GM23248 (cell line): Measurements from ENCODE around the gene COL1A2. TPM values are rescaled to one million over a fixed set of nuclear protein-coding genes. Genes with fewer than 3 reads are reported as not detected.
A peak's percentile ranks its signal among the peaks of the same experiment; 100 is the strongest.

ENCODE experiments used
- DNase-seq: peaks from one replicate; pipeline ENCODE4 v3.0.0-alpha.2; 2015
- H2AFZ ChIP-seq: fragments of 200-600 bp; sonication (generic); 2 replicates; pipeline ENCODE4 v1.6.1; 2016; ENCODE audit warnings: antibody characterized with exemption
- H3F3A ChIP-seq: fragments of 200-600 bp; sonication (generic); 2 replicates; pipeline ENCODE4 v1.6.1; 2016; ENCODE audit warnings: mild to moderate bottlenecking, antibody characterized with exemption, mixed run types; ENCODE audit not compliant: insufficient read depth
- H3K27ac ChIP-seq: fragments of 200-600 bp; sonication (generic); 2 replicates; pipeline ENCODE4 v1.5.1; 2016; ENCODE audit warnings: mild to moderate bottlenecking
- H3K27me3 ChIP-seq: fragments of 200-600 bp; sonication (generic); replicated peaks from 2 replicates; pipeline ENCODE4 v1.6.1; 2016; ENCODE audit warnings: mild to moderate bottlenecking; ENCODE audit not compliant: insufficient read depth
- H3K36me3 ChIP-seq: fragments of 200-600 bp; sonication (generic); 2 replicates; pipeline ENCODE4 v1.6.1; 2016; ENCODE audit warnings: low read depth, mild to moderate bottlenecking
- H3K4me1 ChIP-seq: fragments of 200-600 bp; sonication (generic); 2 replicates; pipeline ENCODE4 v1.6.1; 2016; ENCODE audit warnings: mild to moderate bottlenecking; ENCODE audit not compliant: insufficient read depth
- H3K4me2 ChIP-seq: fragments of 200-600 bp; sonication (generic); one replicate; pipeline ENCODE4 v1.6.1; 2016; ENCODE audit warnings: mild to moderate bottlenecking; ENCODE audit not compliant: unreplicated experiment
- H3K4me3 ChIP-seq: fragments of 200-600 bp; sonication (generic); 2 replicates; pipeline ENCODE4 v1.5.1; 2016; ENCODE audit warnings: mild to moderate bottlenecking
- H3K79me2 ChIP-seq: fragments of 200-600 bp; sonication (generic); 2 replicates; pipeline ENCODE4 v1.6.1; 2016; ENCODE audit warnings: mild to moderate bottlenecking; ENCODE audit not compliant: insufficient read depth
- H3K9ac ChIP-seq: fragments of 200-600 bp; sonication (generic); 2 replicates; pipeline ENCODE4 v1.6.1; 2016; ENCODE audit warnings: mild to moderate bottlenecking
- H3K9me2 ChIP-seq: fragments of 200-600 bp; sonication (generic); 2 replicates; pipeline ENCODE4 v1.6.1; 2016; ENCODE audit warnings: mixed run types, mild to moderate bottlenecking, moderate library complexity; ENCODE audit not compliant: insufficient read depth
- H3K9me3 ChIP-seq: fragments of 200-600 bp; sonication (generic); one replicate; pipeline ENCODE4 v1.6.1; 2017; ENCODE audit warnings: low read depth
- H4K20me1 ChIP-seq: fragments of 200-600 bp; sonication (generic); 2 replicates; pipeline ENCODE4 v1.6.0; 2016; ENCODE audit not compliant: insufficient read depth
- EZH2 ChIP-seq: fragments of 200-600 bp; sonication (generic); IDR thresholded peaks from 2 replicates; pipeline ENCODE4 v1.6.1; 2018; ENCODE audit warnings: antibody characterized with exemption, mild to moderate bottlenecking; ENCODE audit not compliant: insufficient read depth, poor library complexity, severe bottlenecking
- EZH2phosphoT487 ChIP-seq: fragments of 200-600 bp; sonication (generic); IDR thresholded peaks from 2 replicates; pipeline ENCODE4 v1.6.1; 2018; ENCODE audit warnings: antibody characterized with exemption, moderate library complexity, mild to moderate bottlenecking, low read depth; ENCODE audit not compliant: insufficient read depth
- WGBS, 2 experiments: methylation state at CpG; one replicate each; pipeline ENCODE4 v1.1.6; 2015 to 2017; ENCODE audit warnings: low lambda C conversion rate in 2 of 2, low coverage in 1 of 2; ENCODE audit errors: missing lambda C conversion rate in 2 of 2; 5-methylcytosine and 5-hydroxymethylcytosine counted together
- in situ Hi-C: fragments of 300-500 bp; cut with MboI; formaldehyde crosslinking; loops from 2 replicates; pipeline ENCODE4 v1.15.0; 2020
- polyA plus RNA-seq: library from polyadenylated mRNA; unstranded; fragments of >200 nt; fragmentation: Nextera tagmentation; extraction: Ambion mirVana; gene quantifications from 2 replicates; pipeline ENCODE4 v1.2.1, GENCODE V29; 2016
- total RNA-seq: library from RNA; depleted of rRNA; stranded (reverse); fragments of >200 nt; shearing (Covaris generic); gene quantifications from 2 replicates; pipeline ENCODE4 v1.2.3, GENCODE V29; 2014

The COL1A2 gene
- total and polyA plus RNA-seq, 2 experiments from 2014 or later, result 9,779 to 11,288 TPM

GRCh38 chr7:94414980-94415379 is 20.3 kb downstream of the COL1A2 start:
- H3K9ac ChIP-seq, result peak overlapping the region; percentile 100
- in situ Hi-C loops, result no loop called here
- no peaks in the 10 kb centered on the region for H3K27me3 ChIP-seq
- no peak for DNase-seq
- H3K4me3 ChIP-seq, result peak overlapping the region; percentile 51
- peaks cover 100% of the 10 kb centered on the region for H3K79me2 ChIP-seq
- H3F3A ChIP-seq, result peaks cover 99% of the 10 kb centered on the region
- peak overlapping the region; percentile 100 for H3K27ac ChIP-seq
- peaks cover 8% of the 10 kb centered on the region; the same call in 1 of the 2 replicates for H4K20me1 ChIP-seq
- H3K4me1 ChIP-seq, result peaks cover 100% of the 10 kb centered on the region
- H3K4me2 ChIP-seq, result peak overlapping the region; percentile 38
- no peak for TF ChIP-seq EZH2
- H3K36me3 ChIP-seq, result peaks cover 100% of the 10 kb centered on the region
- H3K9me2 ChIP-seq, result no peaks in the 10 kb centered on the region
- no peaks in the 10 kb centered on the region for H3K9me3 ChIP-seq
- H2AFZ ChIP-seq, result no peak overlapping the region

GRCh38 chr7:94417306-94417705 is 22.6 kb downstream of the COL1A2 start:
- Histone ChIP-seq H4K20me1 (peaks cover 8% of the 10 kb centered on the region; the same call in 1 of the 2 replicates), H3K9me3 (no peaks in the 10 kb centered on the region), H3K27ac (peak overlapping the region; percentile 100), H3F3A (peaks cover 99% of the 10 kb centered on the region), H3K36me3 (peaks cover 100% of the 10 kb centered on the region), H3K27me3 (no peaks in the 10 kb centered on the region), H3K9ac (peak overlapping the region; percentile 100), H2AFZ (no peak overlapping the region), H3K9me2 (no peaks in the 10 kb centered on the region), H3K4me1 (peaks cover 100% of the 10 kb centered on the region), H3K79me2 (peaks cover 99% of the 10 kb centered on the region), H3K4me2 (peak overlapping the region; percentile 38), H3K4me3 (peak overlapping the region; percentile 19)
- peak; percentile 38 for DNase-seq
- TF ChIP-seq EZH2phosphoT487 (no peak), EZH2 (no peak)
- in situ Hi-C loops, result no loop called here
- 0 to 9% methylated on average over 1 of the region's 1 CpG for WGBS, 2 experiments

- H3K9ac ChIP-seq, result peak overlapping the region; percentile 100
- H3K79me2 ChIP-seq, result peaks cover 98% of the 10 kb centered on the region
- no peaks in the 10 kb centered on the region for H3K9me2 ChIP-seq
- 15 to 26% methylated on average over 3 of the region's 3 CpGs for WGBS, 2 experiments
- peak overlapping the region; percentile 38 for H3K4me2 ChIP-seq
- no peak overlapping the region for H2AFZ ChIP-seq
- no peak for TF ChIP-seq EZH2
- peaks cover 99% of the 10 kb centered on the region for H3F3A ChIP-seq
- H4K20me1 ChIP-seq, result peaks cover 5% of the 10 kb centered on the region; the same call in 1 of the 2 replicates
- no peaks in the 10 kb centered on the region for H3K27me3 ChIP-seq
- in situ Hi-C loops, result no loop called here
- no peaks in the 10 kb centered on the region for H3K9me3 ChIP-seq
- H3K36me3 ChIP-seq, result peaks cover 100% of the 10 kb centered on the region
- H3K4me3 ChIP-seq, result peak overlapping the region; percentile 19; the same call in 1 of the 2 replicates
- DNase-seq, result peak; percentile 71
- peaks cover 100% of the 10 kb centered on the region for H3K4me1 ChIP-seq
- peak overlapping the region; percentile 100 for H3K27ac ChIP-seq
Measured at GRCh38 chr7:94417901-94418300, 23.2 kb downstream of the COL1A2 start.

- H3K4me1 ChIP-seq, result peaks cover 99% of the 10 kb centered on the region
- no peaks in the 10 kb centered on the region for H3K9me2 ChIP-seq
- DNase-seq, result peak; percentile 44
- H3K27me3 ChIP-seq, result no peaks in the 10 kb centered on the region
- H3K36me3 ChIP-seq, result peaks cover 100% of the 10 kb centered on the region
- H3F3A ChIP-seq, result peaks cover 99% of the 10 kb centered on the region
- peaks cover 88% of the 10 kb centered on the region for H3K79me2 ChIP-seq
- peak overlapping the region; percentile 100 for H3K27ac ChIP-seq
- in situ Hi-C loops, result no loop called here
- H3K4me3 ChIP-seq, result no peak overlapping the region
- H4K20me1 ChIP-seq, result peaks cover 3% of the 10 kb centered on the region; the same call in 1 of the 2 replicates
- H3K9ac ChIP-seq, result peak overlapping the region; percentile 100
- WGBS, 2 experiments, result 35 to 43% methylated on average over 5 of the region's 5 CpGs
- H2AFZ ChIP-seq, result no peak overlapping the region
- no peaks in the 10 kb centered on the region for H3K9me3 ChIP-seq
- peak overlapping the region; percentile 38 for H3K4me2 ChIP-seq
- TF ChIP-seq EZH2phosphoT487 (no peak), EZH2 (no peak)
Measured at GRCh38 chr7:94418851-94419250, 24.2 kb downstream of the COL1A2 start.

- Histone ChIP-seq H3K79me2 (peaks cover 87% of the 10 kb centered on the region), H4K20me1 (peaks cover 3% of the 10 kb centered on the region; the same call in 1 of the 2 replicates), H3K4me2 (peak overlapping the region; percentile 52), H3F3A (peaks cover 99% of the 10 kb centered on the region), H2AFZ (no peak overlapping the region), H3K27ac (peak overlapping the region; percentile 100), H3K4me1 (peaks cover 98% of the 10 kb centered on the region), H3K9ac (peak overlapping the region; percentile 100), H3K9me3 (no peaks in the 10 kb centered on the region), H3K4me3 (no peak overlapping the region), H3K9me2 (no peaks in the 10 kb centered on the region), H3K36me3 (peaks cover 100% of the 10 kb centered on the region), H3K27me3 (no peaks in the 10 kb centered on the region)
- in situ Hi-C loops, result no loop called here
- WGBS, 2 experiments, result 20% methylated on average over 6 of the region's 6 CpGs
- TF ChIP-seq EZH2 (no peak), EZH2phosphoT487 (no peak)
- peak; percentile 46 for DNase-seq
Measured at GRCh38 chr7:94420328-94420727, 25.6 kb downstream of the COL1A2 start.
